ENCODE measurements around the gene KAZN.

Gene KAZN

DNA sequence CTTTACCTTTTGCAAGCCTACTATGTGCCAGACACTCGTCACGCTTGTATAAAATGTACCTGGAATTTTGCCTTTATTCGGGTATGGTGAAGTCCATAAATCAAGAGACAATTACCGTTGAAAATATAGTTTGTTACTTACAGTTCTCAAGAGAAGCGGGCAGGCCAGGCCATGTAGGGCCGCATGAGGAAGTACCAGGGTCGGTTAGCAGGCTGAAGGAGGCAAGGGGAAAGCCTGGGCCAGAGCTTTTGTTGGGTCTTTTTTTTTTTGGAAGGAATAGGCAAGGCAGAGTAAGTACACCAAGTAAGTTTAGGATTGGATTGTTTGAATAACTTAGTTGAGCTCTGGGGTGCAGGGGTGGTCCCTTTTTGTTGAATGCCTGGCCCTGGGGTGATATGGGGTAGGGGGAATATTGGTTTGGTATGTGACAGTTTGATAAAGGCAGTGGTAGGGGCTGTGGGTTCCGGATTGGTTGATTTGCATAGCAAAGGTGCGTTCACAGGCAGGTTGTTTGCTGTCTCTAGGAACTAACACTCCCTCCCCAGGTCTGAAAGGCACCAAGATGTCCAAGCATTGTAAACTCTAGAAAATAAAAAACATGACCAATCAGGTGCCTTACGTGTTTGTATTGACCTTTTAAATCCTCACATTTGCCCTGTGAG is 80.7 kb downstream of the KAZN start:
- DNase-seq = no peak

DNA sequence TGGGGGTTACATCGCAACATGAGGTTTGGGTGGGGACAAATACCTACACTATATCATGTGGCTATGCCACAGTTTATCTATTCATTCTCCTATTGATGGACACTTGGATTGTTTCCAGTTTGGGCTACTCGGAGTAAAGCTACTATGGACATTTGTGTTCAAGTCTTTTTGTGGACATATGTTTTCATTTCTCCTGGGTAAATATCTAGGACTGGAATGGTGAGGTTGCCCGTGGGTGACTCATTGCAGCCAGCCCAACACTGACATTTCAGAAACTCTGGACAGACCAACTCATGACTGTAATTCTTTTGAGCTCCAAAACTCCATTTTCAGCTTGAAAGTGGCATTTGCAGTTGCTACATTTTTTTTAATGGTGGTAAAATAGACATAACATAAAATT is 82.7 kb downstream of the KAZN start:
- no peak for DNase-seq

DNA sequence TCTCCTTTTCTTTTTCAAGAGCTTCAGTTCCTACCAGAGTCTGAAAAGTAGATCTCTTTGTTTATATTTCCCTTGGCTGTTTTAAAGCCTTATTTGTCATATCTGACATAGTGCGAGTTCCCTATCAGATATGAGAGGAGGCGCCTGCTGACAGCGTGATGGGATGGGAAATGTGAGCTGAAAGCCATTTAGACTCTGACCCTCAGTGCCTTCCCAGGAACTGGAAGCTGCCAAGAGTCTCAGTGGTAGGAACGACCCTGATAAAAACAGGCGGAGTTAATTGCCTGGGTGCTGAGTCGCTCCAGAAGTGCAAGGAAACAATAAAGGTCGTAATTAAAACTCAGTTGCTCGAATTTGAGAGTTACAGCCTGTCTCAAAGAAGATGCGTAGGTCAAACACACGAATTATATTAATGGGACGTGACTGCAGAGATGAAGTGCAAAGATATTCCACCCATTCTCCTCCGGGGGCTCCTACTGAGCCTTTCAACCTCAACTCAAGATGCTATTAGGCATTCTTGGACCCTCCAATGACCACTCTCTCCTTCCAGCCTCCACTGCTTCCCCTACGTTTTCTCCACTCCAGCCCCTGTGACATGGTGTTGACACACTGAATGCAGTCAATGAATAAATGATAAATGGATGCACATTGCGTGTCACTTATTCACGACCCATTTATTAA is 84.6 kb downstream of the KAZN start:
- no peak for DNase-seq

DNA sequence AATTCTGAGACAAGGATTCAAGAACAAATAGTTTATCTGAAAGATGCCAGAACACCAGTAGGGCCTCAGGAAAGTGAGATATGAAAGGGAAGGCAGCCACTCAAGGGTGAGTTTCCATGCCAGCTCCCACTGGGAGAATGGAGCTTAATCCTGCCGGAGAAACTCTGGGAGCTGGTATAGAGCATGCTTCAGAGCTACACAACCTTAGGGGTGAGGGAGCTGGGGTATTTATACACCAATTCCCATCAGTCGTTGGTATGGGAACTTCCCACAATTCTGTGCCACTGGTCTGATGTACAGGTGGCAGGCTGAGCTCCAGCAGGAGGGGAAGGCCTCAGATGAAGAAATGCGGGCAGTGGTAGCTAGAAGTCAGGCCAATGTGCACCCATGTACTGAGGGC is 86.6 kb downstream of the KAZN start:
- no peak for DNase-seq

DNA sequence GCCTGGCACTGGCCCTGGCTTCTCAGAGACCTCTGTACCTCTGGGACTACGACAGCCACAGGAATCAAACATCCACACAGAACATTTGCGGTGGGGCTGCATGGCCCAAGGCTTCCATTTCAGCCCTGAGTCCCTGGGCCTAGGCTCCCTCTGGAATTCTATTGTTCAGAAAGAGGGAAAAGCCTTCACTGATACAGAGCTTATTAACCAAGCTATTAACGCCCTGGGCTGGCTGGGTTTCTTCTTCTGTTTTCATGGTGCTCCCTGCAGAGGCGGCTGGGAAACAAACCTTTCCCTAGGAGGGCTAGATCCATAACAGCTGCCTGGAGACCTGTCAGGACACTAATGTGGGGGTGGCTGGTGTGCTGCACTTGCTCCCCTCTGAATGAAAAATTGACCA is 88.2 kb downstream of the KAZN start:
- no peak for DNase-seq

DNA sequence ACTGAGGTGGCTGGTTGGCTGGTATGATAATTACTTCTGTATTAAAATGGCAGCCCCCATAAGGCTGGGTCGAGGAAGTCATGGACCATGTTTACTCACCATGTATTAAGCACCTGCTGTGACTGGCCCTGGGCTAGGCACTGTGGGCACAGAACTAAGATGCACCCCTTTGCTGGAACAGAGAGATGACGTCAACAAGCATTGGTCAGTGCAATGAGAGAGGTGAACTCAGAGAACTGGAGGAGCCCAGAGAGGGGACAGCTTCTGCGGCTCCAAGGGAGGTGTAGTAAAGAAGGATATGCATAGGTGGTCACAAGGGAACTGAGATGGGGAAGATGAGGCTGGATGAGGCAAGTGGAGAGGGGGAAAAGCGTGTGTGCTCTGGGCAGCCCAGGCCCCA is 88.7 kb downstream of the KAZN start:
- no peak for DNase-seq

DNA sequence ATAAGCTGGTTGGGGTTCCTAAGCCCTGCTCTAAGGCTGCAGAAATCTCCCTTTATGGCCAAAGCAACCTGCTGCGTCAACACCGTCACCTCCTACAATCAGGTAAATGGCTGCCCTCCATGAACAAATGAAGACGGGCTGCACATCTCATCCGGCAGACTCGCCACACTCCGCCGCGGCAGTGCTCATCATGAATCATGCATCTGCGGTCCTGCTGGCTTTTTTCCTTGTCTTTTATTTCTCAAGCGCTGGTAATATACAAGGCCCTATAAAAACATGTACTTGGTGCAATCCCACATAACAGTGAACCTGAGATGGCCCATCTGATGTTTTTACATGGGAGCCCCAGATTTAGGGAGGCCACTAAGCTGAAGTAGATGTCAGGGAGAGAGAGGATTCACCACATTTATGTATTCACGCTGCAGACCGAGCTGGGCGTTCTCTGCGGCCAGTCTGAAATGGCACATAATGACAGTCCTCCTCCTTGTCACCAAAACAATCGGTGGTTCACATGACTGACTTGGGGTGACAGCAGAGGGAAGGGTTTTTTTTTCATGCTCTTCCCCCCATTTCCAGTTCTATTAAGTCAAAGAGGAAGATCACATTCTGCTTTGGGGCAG is 91.6 kb downstream of the KAZN start:
- DNase-seq = no peak

DNA sequence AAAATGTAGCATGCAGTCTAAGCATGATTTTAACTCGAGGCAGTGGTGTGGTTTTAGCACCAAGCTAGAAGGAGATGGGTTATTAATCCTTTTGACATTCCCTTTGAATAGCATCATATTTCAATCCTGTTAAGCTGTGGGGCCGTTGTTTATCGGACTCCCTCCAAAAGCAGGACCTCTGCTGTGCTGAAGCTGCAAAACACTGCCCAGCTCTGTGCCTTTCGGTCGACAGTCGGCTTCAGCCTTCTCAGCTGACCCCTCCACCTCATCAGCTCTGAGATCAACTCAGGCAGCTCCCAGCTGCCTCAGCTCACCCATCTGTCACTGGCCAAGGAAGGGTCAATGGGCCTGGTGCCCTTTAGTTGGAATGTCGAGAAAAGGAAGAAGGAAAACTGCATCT is 95.5 kb downstream of the KAZN start:
- DNase-seq = no peak

DNA sequence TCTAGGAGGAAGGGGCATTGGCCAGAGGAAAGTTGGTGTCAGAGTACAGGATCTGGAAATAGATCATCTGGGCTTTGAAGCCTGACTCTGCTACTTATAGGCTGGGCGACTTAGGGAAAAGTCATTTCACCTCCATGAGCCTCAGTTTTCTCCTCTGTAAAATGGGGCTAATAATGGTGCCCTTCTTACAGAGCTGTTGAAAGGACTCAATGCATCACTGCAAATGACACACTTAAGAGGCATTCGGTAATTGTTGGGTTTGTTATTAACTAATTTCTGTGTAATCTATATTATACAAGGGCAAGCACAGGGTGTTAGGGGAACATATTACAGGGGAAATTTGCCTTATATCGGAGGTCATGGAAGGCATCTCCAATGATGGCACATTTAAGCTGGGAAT is 96.1 kb downstream of the KAZN start:
- DNase-seq = no peak

DNA sequence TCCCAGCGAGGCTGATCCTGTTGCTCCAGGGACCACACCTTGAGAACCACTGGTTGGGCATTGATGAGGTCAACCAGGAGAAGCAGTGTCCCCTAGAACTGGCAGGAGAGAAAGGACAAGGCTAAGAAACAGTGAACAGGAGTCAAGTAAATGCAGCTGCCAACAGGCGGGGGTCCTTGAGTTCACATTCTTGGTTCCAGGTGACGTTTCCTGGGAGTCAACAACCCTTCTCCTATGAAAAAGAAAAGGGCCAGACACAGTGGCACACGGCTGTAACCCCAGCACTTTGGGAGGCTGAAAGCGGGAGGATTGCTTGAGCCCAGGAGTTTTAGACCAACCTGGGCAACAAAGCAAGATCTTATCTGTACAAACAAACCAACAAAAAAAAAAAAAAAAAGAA is 98.3 kb downstream of the KAZN start:
- no peak for DNase-seq

DNA sequence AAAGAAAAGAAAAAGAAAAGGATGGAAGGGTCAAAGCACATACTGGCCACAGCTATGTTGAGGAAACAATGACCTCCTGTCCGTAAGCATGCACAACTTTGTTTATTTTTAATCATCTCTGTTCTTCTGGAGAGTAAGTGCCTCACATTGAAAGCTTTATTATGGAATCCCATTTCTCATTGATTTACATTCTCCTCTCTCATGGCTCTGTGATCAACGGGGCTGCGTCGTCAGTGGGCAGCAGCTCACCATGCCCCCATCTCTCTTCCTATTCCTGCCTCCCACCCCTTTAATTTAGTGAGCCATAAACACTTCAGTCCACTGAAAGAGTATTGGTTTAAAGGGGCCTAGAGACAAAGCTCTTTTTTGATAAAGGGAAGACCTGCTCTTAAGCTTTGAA is 98.9 kb downstream of the KAZN start:
- DNase-seq = no peak

DNA sequence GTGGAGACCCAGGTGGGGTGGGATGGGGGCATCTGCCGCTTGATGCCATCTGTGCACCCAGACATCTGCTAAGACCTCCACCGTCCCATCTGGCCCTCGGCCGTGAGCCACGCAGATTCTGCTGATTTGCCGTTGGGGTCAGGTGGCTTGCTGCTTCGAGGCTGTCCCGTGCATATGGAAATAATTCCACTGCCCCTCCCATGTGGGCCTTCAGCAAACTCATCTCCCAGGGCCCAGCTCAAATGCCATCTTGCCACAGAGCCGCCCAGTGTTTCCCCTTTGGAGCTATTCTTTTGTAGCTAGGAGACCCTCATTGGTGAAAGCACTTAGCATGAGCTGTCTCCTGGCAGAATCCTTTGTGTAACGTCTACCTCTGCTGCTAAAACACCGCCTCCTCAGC is 99.8 kb downstream of the KAZN start:
- DNase-seq = no peak

DNA sequence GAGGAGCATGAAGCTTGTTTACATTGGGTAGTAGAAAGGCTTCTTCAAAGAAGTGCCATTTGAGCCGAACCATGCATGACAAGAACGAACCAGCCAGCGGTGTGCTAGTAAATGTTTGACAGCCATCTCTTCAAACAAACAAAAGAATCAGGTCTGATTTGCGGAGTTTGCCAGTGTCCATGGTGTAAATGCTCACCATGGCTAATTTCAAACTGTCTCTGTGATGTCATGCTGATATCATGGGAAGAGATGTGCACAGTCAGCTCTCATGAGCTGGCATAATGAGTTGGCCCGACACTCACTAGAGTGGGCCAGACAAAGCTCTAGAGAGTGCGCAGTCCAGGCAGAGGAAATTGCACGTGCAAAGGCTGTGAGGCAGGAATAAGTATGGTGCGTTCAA is 101.1 kb downstream of the KAZN start:
- DNase-seq = no peak

DNA sequence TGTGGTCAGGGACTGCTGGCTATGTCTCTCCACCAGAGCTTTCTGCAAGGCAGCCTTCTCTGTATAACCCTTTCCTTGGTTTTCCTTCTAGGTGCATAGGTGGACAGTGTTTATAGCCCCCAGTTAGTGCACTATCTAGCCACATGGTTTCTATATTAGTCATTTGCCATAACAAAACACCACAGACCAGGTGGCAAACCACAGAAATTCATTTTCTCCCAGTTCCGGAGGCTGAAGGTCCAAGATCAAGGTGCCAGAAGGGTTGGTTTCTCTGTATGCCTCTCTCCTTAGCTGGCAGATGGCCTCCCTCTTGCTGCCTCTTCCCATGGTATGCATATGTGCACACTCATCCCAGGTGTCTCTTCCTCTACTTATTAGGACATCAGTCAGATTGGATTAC is 106.4 kb downstream of the KAZN start:
- no peak for DNase-seq

DNA sequence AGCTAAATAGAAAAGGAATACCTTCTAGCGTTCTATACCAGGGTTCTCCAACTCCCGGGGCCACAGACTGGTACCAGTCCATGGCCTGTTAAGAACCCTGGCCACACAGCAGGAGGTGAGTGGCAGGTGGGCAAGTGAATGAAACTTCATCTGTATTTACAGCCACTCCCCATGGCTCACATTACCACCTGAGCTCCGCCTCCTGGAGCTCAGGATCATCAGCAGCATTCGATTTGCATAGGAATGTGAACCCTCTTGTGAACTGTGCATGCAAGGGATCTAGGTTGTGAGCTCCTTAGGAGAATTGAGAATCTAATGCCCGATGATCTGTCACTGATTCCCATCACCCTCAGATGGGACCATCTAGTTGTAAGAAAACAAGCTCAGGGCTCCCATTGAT is 107.3 kb downstream of the KAZN start:
- DNase-seq = no peak

DNA sequence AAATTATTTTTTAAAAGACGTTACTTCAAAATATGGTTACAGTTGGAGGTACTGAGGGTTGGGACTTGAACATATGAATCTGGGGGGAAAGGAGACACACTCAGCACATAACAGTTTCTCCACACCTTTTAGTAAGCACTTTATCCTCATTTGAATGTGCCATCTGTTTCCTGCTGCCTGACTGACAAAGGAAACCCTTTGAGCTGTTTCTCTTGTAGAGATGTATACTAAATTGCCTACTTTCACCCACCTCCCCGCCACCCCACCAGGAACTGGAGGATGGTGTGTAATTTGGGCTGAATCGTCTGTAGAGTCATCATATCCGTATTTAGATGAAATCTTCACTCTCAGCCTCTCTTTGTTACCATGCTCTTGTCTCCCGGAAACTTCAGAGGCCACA is 108.1 kb downstream of the KAZN start:
- DNase-seq = no peak

DNA sequence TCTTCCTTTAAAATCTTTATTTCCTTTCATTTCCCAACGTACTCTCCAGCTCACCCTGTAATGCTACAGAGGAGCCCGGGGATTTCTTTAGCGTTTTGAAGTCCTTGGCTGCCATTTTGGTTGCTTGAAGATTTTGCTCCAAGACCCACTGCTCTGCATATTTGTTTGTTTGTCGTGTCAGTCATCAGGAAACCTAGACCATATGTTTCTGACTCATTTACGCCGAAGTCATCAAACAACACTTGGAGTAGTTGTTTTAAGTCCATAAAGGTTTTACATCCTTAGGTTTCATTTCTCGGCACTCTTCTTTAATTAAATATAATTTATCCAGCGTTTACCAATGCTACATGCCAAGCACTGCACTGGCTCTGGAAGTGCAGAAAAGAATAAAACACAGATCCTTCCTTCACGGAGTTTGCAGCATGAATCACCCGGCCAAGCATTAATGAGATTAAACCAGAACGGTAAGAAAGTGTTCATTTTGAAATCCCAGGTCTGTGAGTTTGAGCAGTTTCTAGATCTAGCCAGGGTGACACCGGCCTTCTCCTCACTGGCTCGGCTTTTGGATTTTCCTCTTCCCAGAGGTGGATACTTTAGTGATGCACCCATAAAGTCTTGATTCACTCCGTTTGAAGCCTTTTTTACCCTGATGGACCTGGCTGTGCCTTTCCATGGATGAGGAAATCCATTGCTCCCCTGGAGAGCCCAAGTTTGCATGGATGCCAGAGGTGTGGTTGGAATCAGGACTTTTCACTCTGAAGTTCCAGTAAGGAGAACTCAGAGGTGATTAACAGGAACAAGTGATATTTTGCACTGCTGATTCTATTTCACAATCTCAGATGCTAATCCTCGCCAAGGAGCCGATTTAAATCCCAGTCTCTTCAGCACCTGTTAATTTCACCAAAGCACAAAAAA is 109.3 kb downstream of the KAZN start:
- DNase-seq = no peak

DNA sequence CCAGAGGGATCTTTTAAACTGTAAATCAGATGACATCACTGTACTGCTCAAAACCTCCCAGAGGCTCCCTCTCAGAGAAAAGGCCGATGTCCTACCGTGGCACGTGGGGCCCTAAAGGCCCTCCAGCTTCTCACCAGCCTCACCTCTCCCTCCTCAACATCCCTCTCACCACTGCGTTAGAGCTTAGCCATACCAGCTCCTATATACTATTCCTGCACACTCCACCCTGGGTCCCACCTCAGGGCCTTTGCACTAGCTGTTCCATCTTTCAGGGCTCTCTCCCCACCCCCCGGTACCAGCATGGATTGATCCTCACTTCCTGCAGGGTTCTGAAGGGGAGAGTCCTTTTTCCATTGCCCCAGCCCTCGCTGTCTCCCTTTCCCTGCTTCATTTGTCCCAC is 111.8 kb downstream of the KAZN start:
- no peak for DNase-seq

DNA sequence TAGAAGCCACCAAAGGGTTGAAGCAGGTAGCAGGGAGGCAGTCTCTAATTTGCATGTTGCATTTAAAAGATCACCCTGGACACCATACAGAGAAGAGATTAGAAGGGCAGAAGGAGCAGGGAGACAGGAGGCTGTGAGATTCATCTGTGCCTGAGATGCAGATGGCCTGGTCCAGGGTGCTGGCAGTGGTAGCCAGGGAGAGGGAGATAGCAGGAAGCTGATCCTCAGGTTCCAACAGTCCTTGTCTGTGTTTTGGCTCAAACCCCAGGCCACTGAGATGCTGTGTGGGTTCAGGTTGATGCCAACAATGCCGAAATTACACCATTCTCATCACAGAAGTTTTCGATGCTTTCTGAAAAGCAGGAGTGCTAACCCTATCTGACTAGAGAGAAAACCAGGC is 113.7 kb downstream of the KAZN start:
- no peak for DNase-seq

DNA sequence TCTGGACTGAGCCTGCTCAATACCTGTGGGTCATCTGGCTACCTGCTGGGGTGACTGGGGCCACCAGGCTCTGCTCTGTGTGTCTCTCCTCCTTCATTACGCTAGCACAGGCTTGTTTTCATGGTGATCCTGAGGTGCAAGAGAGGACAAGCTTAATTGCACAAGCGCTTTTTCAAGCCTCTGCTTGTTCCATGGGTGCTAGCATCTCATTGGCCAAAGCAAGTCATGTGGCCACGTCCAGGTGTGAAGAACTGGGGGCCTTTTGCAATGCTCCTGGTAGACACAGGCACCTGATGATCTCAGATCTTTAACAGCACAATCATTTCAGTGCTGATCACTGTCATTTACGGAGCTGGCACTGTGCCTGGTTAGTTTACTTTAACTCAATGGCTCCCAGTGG is 114.6 kb downstream of the KAZN start:
- DNase-seq = no peak

DNA sequence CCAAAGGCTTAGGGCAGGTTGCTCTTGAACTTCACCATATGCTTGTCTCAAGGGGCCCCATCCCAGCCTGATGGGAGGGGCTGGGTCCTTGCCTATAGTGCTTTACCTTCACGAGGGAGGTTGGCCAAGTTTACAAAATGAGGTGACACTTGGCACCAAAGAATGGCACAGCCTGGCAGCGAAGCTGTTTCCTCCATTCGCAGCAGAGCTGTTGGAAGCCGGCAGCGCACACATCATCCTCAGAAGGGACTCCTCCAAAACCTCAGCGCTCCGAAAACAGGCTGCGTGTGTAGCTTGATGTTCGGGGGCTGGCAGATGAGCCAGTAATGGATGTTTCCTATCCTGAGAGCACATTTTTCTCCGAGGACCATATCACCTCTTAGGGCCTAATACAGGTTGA is 116.8 kb downstream of the KAZN start:
- no peak for DNase-seq

DNA sequence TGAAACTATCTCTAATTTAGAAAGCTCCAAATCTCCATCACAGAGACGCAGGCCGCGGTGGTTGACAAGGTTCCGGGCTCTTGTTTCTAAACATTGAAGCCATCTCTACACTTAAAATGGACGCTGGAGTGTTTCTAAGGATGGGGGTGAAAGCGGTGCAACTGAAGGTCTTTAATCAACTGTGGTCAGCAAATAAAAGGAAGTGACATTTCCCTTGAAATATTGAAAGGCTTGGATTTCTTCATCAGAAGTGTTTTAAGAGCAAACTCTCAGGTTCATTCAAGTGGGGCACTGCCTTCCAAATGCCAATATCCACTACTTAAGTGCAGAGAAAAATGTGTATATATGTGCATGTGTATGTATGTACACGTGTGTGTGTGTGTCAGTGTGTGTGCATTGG is 117.3 kb downstream of the KAZN start:
- no peak for DNase-seq

DNA sequence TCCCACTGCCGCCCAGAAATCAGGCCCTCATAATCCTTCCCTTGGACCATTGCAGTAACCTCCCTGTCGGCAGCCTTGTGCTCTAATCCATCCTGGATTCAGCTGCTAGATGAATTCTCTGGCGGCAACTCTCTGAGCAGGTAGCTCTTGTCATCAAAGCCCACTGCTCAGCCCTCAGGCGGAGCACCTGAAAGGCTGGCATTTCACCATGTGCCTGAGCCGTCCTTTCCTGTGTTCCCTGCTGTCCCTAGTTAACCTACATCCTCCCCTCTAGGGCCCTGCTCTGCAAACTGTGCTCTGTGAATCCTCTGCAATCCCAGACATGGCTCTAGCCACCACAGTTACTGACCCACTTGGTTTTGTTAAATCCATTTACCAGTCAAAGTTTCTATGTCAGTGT is 118.0 kb downstream of the KAZN start:
- no peak for DNase-seq

DNA sequence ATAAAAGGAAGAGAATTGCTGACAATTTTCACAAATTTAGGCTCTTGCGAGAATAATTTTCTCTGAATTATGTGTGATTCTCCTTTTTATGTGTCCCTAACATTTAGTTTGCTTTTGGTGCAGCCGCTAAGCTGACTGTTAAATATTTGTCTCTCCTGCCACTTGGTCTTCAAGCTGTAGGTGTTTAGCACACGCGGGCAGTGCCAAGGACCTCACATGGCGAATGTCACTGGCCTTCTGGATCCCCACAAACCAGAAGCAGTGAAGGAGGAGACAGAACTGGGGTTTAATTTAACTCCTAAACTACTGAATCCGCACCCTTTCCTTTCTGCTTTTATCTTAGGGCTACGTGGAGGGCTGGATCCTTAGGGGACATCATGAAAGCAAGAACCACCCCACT is 120.0 kb downstream of the KAZN start:
- DNase-seq = no peak
